Suprapubic skin (tissue), 4 donors: ENCODE results near the gene TFE3.

ENCODE experiments used
- CTCF ChIP-seq, 2 donors: fragments of 200-600 bp in 1 of 2; fragments of 450-650 bp in 1 of 2; sonication (generic) in 1 of 2; IDR thresholded peaks; one replicate each; pipeline ENCODE4 v1.5.1; 2016 to 2019; ENCODE audit warnings: antibody characterized with exemption in 2 of 2, mild to moderate bottlenecking in 1 of 2, moderate library complexity in 1 of 2
- POLR2A ChIP-seq, 2 donors: fragments of 450-650 bp; IDR thresholded peaks; one replicate each; pipeline ENCODE4 v1.6.1; 2017; ENCODE audit warnings: antibody characterized with exemption in 2 of 2, mild to moderate bottlenecking in 2 of 2, moderate library complexity in 2 of 2
- POLR2AphosphoS5 ChIP-seq, 3 donors: sonication (generic); formaldehyde crosslinking; IDR thresholded peaks; one replicate each; pipeline ENCODE4 v1.6.1; 2017; ENCODE audit warnings: antibody characterized with exemption in 3 of 3

- TF ChIP-seq CTCF (IDR thresholded peaks at IDR 0.05) (no peak), POLR2A (IDR thresholded peaks at IDR 0.05) (no peak), POLR2AphosphoS5 (IDR thresholded peaks at IDR 0.05) (no peak)
These were observed 39.5 kb downstream of the TFE3 start for GRCh38 chrX:49003696-49004095.
